ENCODE results near the gene GK. TPM values are rescaled to one million over a fixed set of nuclear protein-coding genes. Genes with fewer than 3 reads are reported as not detected.
A peak's percentile ranks its signal among the peaks of the same experiment; 100 is the strongest.
"Not testable (repeated sequence)": the region's sequence is repeated elsewhere in the genome, so short reads cannot be mapped to it uniquely, and the experiment has no call there.

GK gene
- polyA plus RNA-seq, 1 experiment = 31.4 TPM

GRCh38 chrX:30642642-30643041 lies 10.6 kb upstream of the GK start:
- DNase-seq (ENCODE audit: low read depth, low spot score) = no peak
- no peaks in the 10 kb centered on the region for H3K9me3 ChIP-seq (ENCODE audit: control insufficient read depth, insufficient read depth, low read length)
- no peak overlapping the region for H3K27ac ChIP-seq (ENCODE audit: low read depth, low read length)
- ChIA-PET POLR2A (no interaction called here), CTCF (interaction anchor here (1.2 kb wide), 1 partner anchor 72 kb away, joined by 3 read pairs; no protein-coding TSS in a partner anchor)
- no peaks in the 10 kb centered on the region for H3K27me3 ChIP-seq (ENCODE audit: control insufficient read depth, insufficient read depth, low read length)
- no peak for TF ChIP-seq CTCF (IDR thresholded peaks at IDR 0.05; ENCODE audit: low read depth, low read length)
- no peak overlapping the region for H3K4me3 ChIP-seq (ENCODE audit: low read depth, low read length)

- Histone ChIP-seq H3K9me3 (ENCODE audit: control insufficient read depth, insufficient read depth, low read length) (no peaks in the 10 kb centered on the region), H3K4me3 (ENCODE audit: low read depth, low read length) (no peak overlapping the region), H3K27ac (ENCODE audit: low read depth, low read length) (peak overlapping the region; percentile 73), H3K27me3 (ENCODE audit: control insufficient read depth, insufficient read depth, low read length) (no peaks in the 10 kb centered on the region)
- ChIA-PET POLR2A (no interaction called here), CTCF (interaction anchor here (1.2 kb wide), 1 partner anchor 73 kb away, joined by 3 read pairs; no protein-coding TSS in a partner anchor)
- no peak for TF ChIP-seq CTCF (IDR thresholded peaks at IDR 0.05; ENCODE audit: low read depth, low read length)
- peak; percentile 60 for DNase-seq (ENCODE audit: low read depth, low spot score)
Measured at GRCh38 chrX:30643313-30643821, 9.9 kb upstream of the GK start.

- DNase-seq (ENCODE audit: low read depth, low spot score) = no peak
- CTCF ChIA-PET = no interaction called here
Measured at GRCh38 chrX:30649859-30650258, 3.4 kb upstream of the GK start.

GRCh38 chrX:30652527-30653414 lies 452 bp upstream of the GK start:
- Histone ChIP-seq H3K27me3 (ENCODE audit: control insufficient read depth, insufficient read depth, low read length) (no peaks in the 10 kb centered on the region), H3K9me3 (ENCODE audit: control insufficient read depth, insufficient read depth, low read length) (no peaks in the 10 kb centered on the region), H3K4me3 (ENCODE audit: low read depth, low read length) (peak overlapping the region; percentile 69), H3K27ac (ENCODE audit: low read depth, low read length) (peak overlapping the region; percentile 52)
- peak; percentile 77 for DNase-seq (ENCODE audit: low read depth, low spot score)
- CTCF ChIA-PET = no interaction called here
- POLR2A ChIA-PET = no interaction called here
- TF ChIP-seq CTCF (IDR thresholded peaks at IDR 0.05; ENCODE audit: low read depth, low read length) = no peak

More at GRCh38 chrX:30649859-30650258, 3.4 kb upstream of the GK start:
- no peaks in the 10 kb centered on the region for H3K27me3 ChIP-seq (ENCODE audit: control insufficient read depth, insufficient read depth, low read length)
- no peak overlapping the region for H3K27ac ChIP-seq (ENCODE audit: low read depth, low read length)
- H3K9me3 ChIP-seq (ENCODE audit: control insufficient read depth, insufficient read depth, low read length) = no peaks in the 10 kb centered on the region
- no peak overlapping the region for H3K4me3 ChIP-seq (ENCODE audit: low read depth, low read length)
- TF ChIP-seq CTCF (IDR thresholded peaks at IDR 0.05; ENCODE audit: low read depth, low read length) = no peak
- POLR2A ChIA-PET = interaction anchor here (0.5 kb wide), 1 partner anchor 798 kb away, joined by 4 read pairs; no protein-coding TSS in a partner anchor

- POLR2A ChIA-PET; DNase-seq (ENCODE audit: low read depth, low spot score); CTCF ChIA-PET; H3K27ac ChIP-seq (ENCODE audit: low read depth, low read length); H3K9me3 ChIP-seq (ENCODE audit: control insufficient read depth, insufficient read depth, low read length); H3K27me3 ChIP-seq (ENCODE audit: control insufficient read depth, insufficient read depth, low read length): not testable (repeated sequence)
- H3K4me3 ChIP-seq (ENCODE audit: low read depth, low read length) = peak overlapping the region; percentile 79
Measured at GRCh38 chrX:30654386-30654785, 1.2 kb downstream of the GK start.
